AG04449 (cell line): ENCODE data around the gene MEIS2.

Experiments used
- CTCF ChIA-PET: fragments of 350-600 bp; formaldehyde crosslinking; extraction: SDS; loops from one replicate; lab custom pipeline; 2021; ENCODE audit warnings: antibody characterized with exemption; lab: Yijun Ruan, JAX
- POLR2A ChIA-PET: fragments of 400-600, 350-600 bp; formaldehyde crosslinking; extraction: SDS; loops from one replicate; lab custom pipeline; 2020; ENCODE audit warnings: antibody characterized with exemption, inconsistent platforms; lab: Yijun Ruan, JAX
- DNase-seq: peaks from one replicate; pipeline ENCODE4 v3.0.0-alpha.2; 2010; ENCODE audit warnings: low read depth, low spot score
- H3K4me3 ChIP-seq: 2 replicates; pipeline ENCODE4 v1.5.1; 2011; ENCODE audit warnings: low read depth, mild to moderate bottlenecking, control low read depth, low read length
- TF ChIP-seq, protein P1 (sequence below): IDR thresholded peaks from one replicate; pipeline ENCODE4 v1.5.1; 2011; ENCODE audit warnings: mild to moderate bottlenecking, moderate library complexity, low read length, control low read depth, inconsistent platforms; ENCODE audit not compliant: insufficient read depth; ENCODE audit errors: missing control alignments

MEIS2 gene

DNA sequence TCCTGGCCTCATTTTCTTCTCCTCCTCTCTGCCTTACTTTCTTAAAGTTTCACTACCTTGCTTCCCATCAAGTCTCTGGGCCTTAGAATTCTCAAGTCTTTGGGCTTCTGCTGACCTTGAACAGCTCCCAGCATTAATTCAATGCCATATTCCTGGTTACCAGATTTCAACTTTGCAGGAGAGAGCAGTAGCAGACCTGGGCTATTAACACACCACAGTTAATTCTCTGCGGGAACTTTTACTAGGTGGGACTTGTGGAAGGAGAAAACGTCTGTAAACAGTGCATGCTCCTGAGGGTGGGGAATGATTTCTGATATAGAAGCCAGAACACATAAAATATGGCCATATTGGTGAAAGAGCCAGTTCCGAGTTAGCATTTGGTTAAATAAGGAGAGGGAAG, 214.6 kb downstream of the MEIS2 start:
- POLR2A ChIA-PET = no interaction called here
- CTCF ChIA-PET = interaction anchor here (1.0 to 1.4 kb wide), 3 partner anchors 215 to 385 kb away, joined by 3 to 7 read pairs (median 3); no protein-coding TSS in a partner anchor
- TF ChIP-seq, protein P1, sequence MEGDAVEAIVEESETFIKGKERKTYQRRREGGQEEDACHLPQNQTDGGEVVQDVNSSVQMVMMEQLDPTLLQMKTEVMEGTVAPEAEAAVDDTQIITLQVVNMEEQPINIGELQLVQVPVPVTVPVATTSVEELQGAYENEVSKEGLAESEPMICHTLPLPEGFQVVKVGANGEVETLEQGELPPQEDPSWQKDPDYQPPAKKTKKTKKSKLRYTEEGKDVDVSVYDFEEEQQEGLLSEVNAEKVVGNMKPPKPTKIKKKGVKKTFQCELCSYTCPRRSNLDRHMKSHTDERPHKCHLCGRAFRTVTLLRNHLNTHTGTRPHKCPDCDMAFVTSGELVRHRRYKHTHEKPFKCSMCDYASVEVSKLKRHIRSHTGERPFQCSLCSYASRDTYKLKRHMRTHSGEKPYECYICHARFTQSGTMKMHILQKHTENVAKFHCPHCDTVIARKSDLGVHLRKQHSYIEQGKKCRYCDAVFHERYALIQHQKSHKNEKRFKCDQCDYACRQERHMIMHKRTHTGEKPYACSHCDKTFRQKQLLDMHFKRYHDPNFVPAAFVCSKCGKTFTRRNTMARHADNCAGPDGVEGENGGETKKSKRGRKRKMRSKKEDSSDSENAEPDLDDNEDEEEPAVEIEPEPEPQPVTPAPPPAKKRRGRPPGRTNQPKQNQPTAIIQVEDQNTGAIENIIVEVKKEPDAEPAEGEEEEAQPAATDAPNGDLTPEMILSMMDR = no peak
- DNase-seq = no peak
- no peak overlapping the region for H3K4me3 ChIP-seq

DNA sequence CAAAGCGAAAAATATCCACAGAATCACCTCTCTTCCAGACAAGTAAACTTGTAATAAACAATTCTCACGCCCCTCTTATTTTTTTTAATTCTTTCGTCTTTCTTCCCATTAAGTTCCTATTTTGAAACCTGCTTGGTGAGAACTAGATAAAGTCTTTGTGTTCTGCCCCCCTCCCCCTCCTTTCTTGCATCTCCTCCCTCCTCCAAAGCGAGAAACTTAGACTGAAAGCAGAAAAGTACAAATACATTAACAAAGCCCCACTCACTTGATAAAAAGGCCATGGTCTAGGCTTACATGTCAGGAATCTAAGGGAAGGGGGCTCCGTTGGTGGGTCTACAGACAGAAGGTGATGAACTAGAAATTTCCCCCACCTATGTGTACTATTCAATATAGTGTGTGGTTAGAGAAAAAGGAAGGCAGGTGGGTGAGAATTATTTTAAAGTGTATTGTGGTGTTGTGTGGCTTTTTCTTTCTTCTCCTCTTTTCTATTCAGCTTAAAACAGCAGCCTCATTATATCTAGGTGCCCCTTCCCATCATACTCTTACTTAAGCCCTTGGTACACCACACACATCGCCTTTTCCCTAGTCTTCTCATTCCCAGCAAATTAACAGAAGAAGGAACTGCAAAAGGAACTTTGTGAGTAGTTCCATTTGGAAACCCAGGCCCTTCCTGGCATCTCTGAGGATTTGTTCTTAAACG, 215.3 kb downstream of the MEIS2 start:
- no peak overlapping the region for H3K4me3 ChIP-seq
- TF ChIP-seq, protein P1 = no peak
- DNase-seq = no peak
- CTCF ChIA-PET = interaction anchor here (1.0 to 4.0 kb wide), 4 partner anchors 8 to 384 kb away, joined by 3 to 39 read pairs (median 13); no protein-coding TSS in a partner anchor
- POLR2A ChIA-PET = no interaction called here

DNA sequence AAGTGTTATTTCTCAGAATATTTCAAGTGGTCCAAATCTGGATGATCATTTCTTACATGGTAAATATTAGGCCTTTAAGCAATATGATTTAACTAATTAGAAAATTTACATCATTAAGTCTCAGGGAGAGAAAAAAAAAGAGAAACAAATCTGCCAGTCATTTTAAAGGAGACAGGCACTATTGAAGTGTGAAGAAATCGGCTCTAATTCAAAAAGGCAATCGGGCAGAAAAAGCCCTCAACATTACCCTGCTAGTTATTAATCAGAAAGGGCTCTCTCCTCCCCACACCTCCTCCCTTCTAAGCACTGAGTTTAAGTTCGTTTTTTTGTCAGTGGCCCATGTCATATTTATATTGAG, 215.9 kb downstream of the MEIS2 start:
- H3K4me3 ChIP-seq = no peak overlapping the region
- ChIA-PET POLR2A (no interaction called here), CTCF (interaction anchor here (0.8 to 4.0 kb wide), 13 partner anchors 9 to 996 kb away, joined by 3 to 59 read pairs (median 4); no protein-coding TSS in a partner anchor)
- TF ChIP-seq, protein P1 = no peak
- no peak for DNase-seq

DNA sequence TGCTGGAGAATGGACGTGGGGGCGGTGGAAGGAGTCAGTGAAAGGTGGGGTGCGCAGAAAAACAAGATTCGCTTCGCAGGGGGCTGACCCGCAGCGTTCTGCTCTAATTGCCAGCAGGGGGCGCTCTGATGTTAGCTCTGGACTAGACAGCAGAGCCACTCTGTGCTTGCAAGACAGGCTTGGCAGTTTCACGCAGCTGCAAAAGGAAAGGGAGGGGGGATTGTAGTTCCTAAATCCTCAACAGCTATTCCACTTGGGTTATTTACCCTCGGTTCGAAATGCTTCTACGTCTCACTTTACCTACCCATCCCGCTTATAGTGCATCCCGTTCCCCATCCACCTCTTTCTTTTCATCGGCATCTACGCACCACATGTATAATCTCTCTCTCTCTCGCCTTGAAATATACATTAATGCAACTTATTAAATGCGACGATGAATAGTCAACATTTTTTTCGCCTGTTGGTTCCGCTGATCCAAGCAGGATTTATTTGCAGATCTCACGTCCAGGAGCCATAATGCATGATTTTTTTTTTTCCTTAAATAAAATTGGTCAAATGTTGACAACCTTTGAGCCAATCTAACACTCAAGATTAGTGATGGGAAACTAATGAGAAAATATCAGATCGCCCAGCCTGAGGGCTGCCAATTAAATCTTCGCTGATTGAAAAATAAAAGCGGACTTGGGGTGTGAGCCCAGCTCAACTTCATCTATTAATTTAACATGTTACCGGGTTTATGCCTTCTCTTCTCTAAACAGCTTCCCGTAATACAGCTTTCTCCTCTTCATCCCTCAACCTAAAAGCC, 216.4 kb downstream of the MEIS2 start:
- TF ChIP-seq, protein P1 = peak; percentile 90
- ChIA-PET POLR2A (interaction anchor here (0.7 to 1.4 kb wide), 2 partner anchors 90 to 217 kb away, joined by 3 to 6 read pairs; no protein-coding TSS in a partner anchor), CTCF (interaction anchor here (0.6 to 4.0 kb wide), 38 partner anchors 9 to 1595 kb away, joined by 3 to 59 read pairs (median 4); no protein-coding TSS in a partner anchor)
- DNase-seq = peak; percentile 42
- peak overlapping the region; percentile 44 for H3K4me3 ChIP-seq

DNA sequence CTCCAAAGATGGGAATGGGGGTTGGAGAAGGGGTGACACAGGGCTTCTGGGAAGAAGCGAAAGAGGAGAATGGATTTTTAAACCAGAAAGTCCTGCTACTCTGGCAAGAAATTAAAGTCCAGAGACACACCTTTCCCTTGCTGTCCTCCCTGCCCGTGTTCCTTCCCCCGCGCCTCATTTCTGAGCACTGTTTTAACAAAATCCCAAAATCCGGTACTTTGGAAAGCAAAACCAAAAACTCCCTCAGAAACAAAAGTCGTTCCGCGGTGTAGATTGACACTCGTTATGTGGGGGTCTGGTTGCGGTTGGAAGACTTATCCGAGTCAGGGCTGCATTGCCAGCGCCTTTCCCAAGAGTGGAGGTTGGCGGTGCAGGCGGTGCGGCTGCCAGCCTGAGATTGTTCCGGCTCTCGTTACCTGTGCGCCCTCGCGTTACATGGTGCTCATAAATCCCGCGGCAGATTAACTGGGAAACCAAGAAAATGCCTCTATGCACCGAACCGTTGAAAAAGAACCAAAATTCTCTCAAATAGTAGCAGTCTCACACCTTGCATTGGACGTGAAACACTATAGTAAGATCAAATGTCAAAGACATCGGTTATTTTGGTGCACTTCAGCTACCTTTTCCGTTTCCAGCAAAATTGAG, 217.7 kb downstream of the MEIS2 start:
- peak overlapping the region; percentile 55 for H3K4me3 ChIP-seq
- ChIA-PET POLR2A (interaction anchor here (1.4 kb wide), 1 partner anchor 218 kb away, joined by 6 read pairs; no protein-coding TSS in a partner anchor), CTCF (interaction anchor here (0.7 to 4.0 kb wide), 22 partner anchors 11 to 1169 kb away, joined by 3 to 59 read pairs (median 4); no protein-coding TSS in a partner anchor)

More for the DNA sequence above, 217.7 kb downstream of the MEIS2 start:
- no peak for DNase-seq
- TF ChIP-seq, protein P1 = no peak
